ENCODE data around the gene GAS6.

- TF ChIP-seq CTCF (IDR thresholded peaks at IDR 0.05) (no peak), POLR2A (IDR thresholded peaks at IDR 0.05) (no peak)
Observed at GRCh38 chr13:113809934-113810333, 53.9 kb downstream of the GAS6 start.

All from adrenal gland (tissue), 5 donors.